ENCODE results near the gene JARID2. TPM values are rescaled to one million over a fixed set of nuclear protein-coding genes. Genes with fewer than 3 reads are reported as not detected.

JARID2 gene
- total and polyA plus RNA-seq, 8 donors = 2.4 to 42.6 (median 11.5) TPM

DNA sequence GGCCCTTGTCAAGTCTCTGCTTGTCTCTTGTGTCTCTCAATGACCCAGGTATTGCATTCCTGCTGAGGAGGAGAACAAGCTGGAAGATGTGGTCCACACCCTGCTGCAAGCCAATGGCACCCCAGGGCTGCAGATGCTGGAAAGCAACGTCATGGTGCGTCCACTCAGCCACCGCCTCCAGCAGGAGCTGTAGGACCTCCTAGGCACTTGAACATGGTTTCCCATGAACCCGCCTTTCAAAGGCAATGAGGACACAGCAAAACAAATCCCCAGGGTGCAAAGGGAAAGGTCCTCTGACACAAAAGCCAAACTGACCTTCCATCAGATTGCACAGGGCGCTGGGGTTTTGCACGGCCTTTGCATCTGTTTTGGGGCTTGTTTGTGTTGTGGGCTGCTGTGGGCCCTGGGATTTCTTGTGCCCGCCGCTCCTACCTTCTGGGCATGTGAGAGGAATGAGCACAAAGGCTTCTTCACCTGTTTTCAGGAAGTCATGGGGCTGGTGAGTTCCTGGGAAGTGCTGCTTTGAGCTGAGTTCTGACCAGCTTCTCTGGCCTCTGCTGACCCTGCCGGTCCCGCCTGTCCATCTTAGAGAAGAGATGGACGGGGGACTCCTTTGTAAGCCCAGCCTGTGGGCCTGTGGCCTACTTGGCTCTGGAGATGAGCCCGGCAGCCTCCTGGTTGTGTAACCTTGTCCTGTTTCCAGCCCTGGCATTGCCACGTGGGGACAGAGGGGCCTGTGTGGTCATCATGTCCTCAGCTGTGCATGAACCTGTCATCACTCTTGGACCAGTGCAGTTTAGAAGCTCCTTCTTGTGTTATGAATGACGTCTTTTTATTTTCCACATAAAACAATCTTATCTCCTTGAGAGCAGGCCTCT is 265.6 kb downstream of the JARID2 start:
- Histone ChIP-seq H3K9me3 (no peaks in the 10 kb centered on the region), H3K27ac (no peak overlapping the region), H3K4me3 (no peak overlapping the region), H3K27me3 (no peaks in the 10 kb centered on the region), H3K36me3 (peaks cover 43 to 95% (median 90%) of the 10 kb centered on the region in 4 donors), H3K4me1 (peaks cover 0 to 7% (median 0%) of the 10 kb centered on the region in 4 donors)
- intact Hi-C loops (cut with DNase I; ENCODE audit: low total_unique reads) = no loop called here
- TF ChIP-seq POLR2A (IDR thresholded peaks at IDR 0.05) (no peak), EP300 (IDR thresholded peaks at IDR 0.05) (no peak), CTCF (IDR thresholded peaks at IDR 0.05) (no peak), POLR2AphosphoS5 (IDR thresholded peaks at IDR 0.05) (no peak)
- DNase-seq = no peak
- WGBS, 5 donors = 83 to 93% (median 89%) methylated on average over 14 of the region's 14 CpGs

- peak in 1 of 2 donors; percentile 31 for DNase-seq
- H3K27me3 ChIP-seq = no peaks in the 10 kb centered on the region
- no peak overlapping the region for H3K27ac ChIP-seq
- peaks cover 0 to 7% (median 0%) of the 10 kb centered on the region in 4 donors for H3K4me1 ChIP-seq
- peaks cover 44 to 95% (median 91%) of the 10 kb centered on the region in 4 donors for H3K36me3 ChIP-seq
- no peaks in the 10 kb centered on the region for H3K9me3 ChIP-seq
- 90 to 95% (median 92%) methylated on average over 18 of the region's 18 CpGs for WGBS, 5 donors
- TF ChIP-seq EP300 (IDR thresholded peaks at IDR 0.05) = no peak
- TF ChIP-seq POLR2AphosphoS5 (IDR thresholded peaks at IDR 0.05) = no peak
- no peak for TF ChIP-seq CTCF (IDR thresholded peaks at IDR 0.05)
- TF ChIP-seq POLR2A (IDR thresholded peaks at IDR 0.05) = no peak
- H3K4me3 ChIP-seq = no peak overlapping the region
- intact Hi-C loops (cut with DNase I; ENCODE audit: low total_unique reads) = no loop called here
Measured at GRCh38 chr6:15512126-15512525, 266.3 kb downstream of the JARID2 start.

DNA sequence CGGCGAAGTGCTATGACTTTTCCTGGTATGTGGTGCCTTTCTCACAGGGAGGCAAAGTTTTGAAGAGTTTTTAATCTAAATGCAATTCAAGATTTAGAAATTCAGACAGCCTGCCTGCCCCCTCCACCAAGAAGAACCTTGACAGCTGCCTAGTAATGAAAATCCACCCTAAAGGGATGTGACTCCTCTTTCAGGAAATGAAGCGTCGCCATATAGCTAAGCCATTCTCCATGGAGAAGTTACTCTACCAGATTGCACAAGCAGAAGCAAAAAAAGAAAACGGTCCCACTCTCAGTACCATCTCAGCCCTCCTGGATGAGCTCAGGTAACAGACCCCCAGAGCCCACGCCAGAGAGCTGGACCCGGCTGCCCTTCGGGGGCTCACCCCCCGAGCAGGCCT is 266.9 kb downstream of the JARID2 start:
- WGBS, 5 donors = 89 to 97% (median 93%) methylated on average over 9 of the region's 9 CpGs
- Histone ChIP-seq H3K4me3 (no peak overlapping the region), H3K4me1 (peaks cover 0 to 7% (median 0%) of the 10 kb centered on the region in 4 donors), H3K27ac (no peak overlapping the region), H3K9me3 (no peaks in the 10 kb centered on the region), H3K27me3 (no peaks in the 10 kb centered on the region), H3K36me3 (peaks cover 47 to 95% (median 91%) of the 10 kb centered on the region in 4 donors)
- no peak for DNase-seq
- TF ChIP-seq CTCF (IDR thresholded peaks at IDR 0.05) = no peak
- intact Hi-C loops (cut with DNase I; ENCODE audit: low total_unique reads) = no loop called here

DNA sequence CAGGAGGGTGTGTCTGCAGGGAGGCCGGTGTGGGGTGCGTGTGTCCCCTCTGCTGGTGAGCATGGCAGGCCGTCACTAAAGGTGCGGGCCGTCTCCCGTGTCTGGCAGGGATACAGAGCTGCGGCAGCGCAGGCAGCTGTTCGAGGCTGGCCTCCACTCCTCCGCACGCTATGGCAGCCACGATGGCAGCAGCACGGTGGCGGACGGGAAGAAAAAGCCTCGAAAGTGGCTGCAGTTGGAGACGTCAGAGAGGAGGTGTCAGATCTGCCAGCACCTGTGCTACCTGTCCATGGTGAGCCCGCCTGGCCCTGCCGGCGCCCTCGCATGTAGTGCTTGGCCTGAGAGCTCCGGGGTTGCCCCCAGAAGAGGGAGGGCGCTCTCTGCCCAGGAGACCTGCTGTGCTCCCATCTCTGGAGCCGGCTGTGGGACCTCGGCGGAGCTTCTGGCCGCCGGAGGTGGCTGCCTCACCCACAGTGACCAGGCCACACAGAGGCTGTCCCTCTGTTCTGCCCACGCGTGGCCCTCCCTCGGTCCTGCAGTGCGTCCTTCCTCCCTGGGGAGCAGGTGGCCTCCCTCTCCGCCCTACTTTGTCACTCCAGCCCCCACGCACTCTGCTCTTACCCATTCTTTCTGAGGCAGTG is 267.4 kb downstream of the JARID2 start:
- intact Hi-C loops (cut with DNase I; ENCODE audit: low total_unique reads) = no loop called here
- TF ChIP-seq CTCF (IDR thresholded peaks at IDR 0.05) (no peak), EP300 (IDR thresholded peaks at IDR 0.05) (no peak), POLR2A (IDR thresholded peaks at IDR 0.05) (no peak), POLR2AphosphoS5 (IDR thresholded peaks at IDR 0.05) (no peak)
- H3K27me3 ChIP-seq = no peaks in the 10 kb centered on the region
- H3K4me1 ChIP-seq = peaks cover 0 to 7% (median 0%) of the 10 kb centered on the region in 4 donors
- peaks cover 49 to 95% (median 92%) of the 10 kb centered on the region in 4 donors for H3K36me3 ChIP-seq
- no peaks in the 10 kb centered on the region for H3K9me3 ChIP-seq
- 89 to 95% (median 92%) methylated on average over 29 to 34 of the region's 34 CpGs for WGBS, 5 donors
- H3K4me3 ChIP-seq = no peak overlapping the region
- no peak overlapping the region for H3K27ac ChIP-seq
- DNase-seq = no peak
